Astrocyte of the spinal cord (primary cell): ENCODE measurements around the gene ERFL.

Experiments used
- DNase-seq: peaks from one replicate; pipeline ENCODE4 v3.0.0; 2011; ENCODE audit warnings: low read depth, low spot score
- H3K4me3 ChIP-seq: 2 replicates; pipeline ENCODE4 v1.5.1; 2011; ENCODE audit warnings: low read depth, mild to moderate bottlenecking, low read length, moderate library complexity
- CTCF ChIP-seq: IDR thresholded peaks from 2 replicates; pipeline ENCODE4 v1.5.1; 2012; ENCODE audit warnings: low read depth, mild to moderate bottlenecking, low read length, inconsistent platforms
- in situ Hi-C: cut with HindIII; loops from 2 replicates; pipeline ENCODE4 v1.10.0; 2017; ENCODE audit warnings: low sequenced_read_pairs

The ERFL gene

DNA sequence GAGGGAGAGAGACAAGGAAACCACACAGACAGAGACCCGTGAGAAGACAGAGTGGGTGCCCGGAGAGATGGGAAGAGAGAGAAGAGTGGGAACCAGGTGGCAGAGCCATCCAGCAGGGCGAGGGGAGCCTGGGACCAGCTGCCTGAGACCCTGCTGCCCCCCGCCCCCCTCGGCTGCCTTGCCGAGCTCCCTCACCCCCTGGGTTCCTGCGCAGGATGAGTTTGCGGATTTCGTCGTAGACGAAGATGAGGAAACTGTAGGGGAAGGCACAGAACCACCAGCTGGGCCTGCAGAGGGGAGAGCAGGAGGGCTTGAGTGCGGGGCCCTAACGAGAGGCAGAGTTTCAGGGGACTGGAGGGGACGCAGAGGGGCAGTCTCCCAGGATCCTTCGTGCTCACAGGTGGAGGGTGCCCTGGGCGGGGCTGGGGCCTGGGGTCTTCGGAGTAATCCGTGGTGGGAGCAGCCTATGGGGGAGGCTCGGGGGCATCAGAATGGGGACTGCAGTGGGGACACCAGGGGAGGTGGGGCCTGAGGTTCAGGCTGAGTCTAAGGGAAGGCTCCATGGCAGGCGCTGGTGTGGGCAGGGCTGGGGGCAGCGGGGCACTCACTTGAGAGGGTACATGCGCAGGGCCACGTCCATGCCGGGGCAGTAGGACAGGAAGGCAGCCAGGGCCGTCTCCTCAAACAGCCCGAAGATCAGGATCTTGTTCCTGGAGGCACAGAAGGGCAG, 39.0 kb upstream of the ERFL start:
- in situ Hi-C loops: no loop called here
- no peak overlapping the region for H3K4me3 ChIP-seq
- no peak for DNase-seq
- no peak for TF ChIP-seq CTCF

DNA sequence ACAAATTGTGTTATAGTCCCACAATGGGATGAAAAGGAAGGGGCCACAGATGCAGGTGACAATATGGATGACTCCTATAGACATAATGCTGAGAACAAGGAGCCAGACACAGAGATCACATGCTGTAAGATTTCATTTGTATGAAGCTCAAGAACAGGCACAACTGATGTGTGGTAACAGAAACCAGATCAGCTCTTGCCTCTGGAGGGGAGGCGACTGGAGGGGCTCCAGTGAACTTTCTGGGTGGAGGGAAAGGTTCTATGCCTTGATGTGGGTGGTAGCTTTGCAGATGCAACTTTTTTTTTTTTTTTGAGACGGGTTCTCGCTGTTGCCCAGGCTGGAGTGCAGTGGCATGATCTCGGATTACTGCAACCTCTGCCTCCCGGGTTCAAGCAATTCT, 36.9 kb upstream of the ERFL start:
- TF ChIP-seq CTCF: no peak
- DNase-seq: no peak
- in situ Hi-C loops: no loop called here
- H3K4me3 ChIP-seq: no peak overlapping the region

DNA sequence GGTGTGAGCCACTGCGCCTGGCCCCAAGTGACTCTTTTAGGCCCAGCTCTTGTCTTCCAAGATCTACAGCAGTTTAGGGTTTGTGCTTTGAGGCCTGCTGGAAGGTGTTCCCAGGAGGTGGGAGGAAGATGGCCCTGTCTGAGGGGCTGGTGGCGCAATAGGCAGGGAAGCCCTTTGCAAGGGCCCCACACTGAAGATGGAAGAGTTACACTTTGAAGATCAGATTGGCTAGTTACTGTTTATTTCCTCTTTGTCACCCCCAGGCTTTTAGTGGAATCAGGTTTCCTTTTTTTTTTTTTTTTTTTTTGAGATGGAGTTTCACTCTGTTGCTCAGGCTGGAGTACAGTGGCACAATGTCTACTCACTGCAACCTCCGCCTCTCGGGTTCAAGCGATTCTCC, 32.7 kb upstream of the ERFL start:
- no peak for TF ChIP-seq CTCF
- in situ Hi-C loops: no loop called here
- H3K4me3 ChIP-seq: no peak overlapping the region
- DNase-seq: no peak

DNA sequence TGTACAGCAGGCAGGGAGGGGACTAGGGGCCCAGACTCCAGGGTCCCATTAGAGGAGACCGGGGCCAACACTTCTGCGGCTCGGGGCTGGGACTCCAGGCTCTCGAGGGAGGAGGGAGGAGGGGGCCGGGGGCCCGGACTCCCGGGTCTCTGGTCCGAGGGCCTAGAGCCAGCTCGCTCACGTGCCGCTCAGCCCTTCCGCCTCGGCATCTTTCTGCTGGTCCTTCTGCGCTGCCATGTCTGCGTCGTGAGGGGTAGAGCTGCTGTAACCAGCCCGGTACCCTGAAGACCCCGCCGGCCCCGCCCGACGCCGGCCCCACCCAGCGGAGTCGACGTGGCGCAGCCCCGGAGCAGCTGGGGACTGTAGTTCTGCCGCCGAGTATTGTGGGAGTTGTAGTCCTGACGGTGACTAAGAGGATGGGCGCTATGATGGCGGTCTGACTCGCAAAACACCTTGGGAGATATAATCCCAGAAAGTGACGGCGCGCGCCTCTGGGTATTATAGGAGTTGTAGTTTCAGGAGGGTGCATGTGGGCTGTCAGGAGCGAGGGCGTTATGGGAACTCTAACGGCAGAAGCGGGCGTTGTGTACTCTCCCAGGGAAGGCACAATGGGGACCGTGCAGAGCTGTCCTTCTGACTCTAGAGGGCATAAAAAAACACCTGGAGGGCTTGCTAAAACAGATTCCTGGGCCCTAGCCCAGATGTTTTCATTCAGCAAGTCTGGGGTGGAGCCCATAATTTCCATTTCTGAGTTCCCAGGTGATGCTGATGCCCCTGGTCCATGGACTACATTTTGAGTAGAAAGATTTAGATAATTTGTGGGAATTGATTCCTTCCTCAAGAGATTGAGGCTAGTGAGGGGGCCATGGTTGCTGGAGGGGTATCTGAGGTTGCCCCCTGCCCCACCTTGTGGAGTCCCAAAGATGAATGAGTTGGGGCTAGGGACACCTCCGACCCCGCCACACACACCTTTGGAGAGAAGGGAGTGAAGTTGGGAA, 31.1 kb upstream of the ERFL start, which contains the start of gene RABAC1:
Gene RABAC1 (minus strand): TSS at position 266 of the 998 bp plus-strand sequence. CDS start 29 bp downstream, at position 237.
- peak; percentile 13 for TF ChIP-seq CTCF
- peak; percentile 91 for DNase-seq
- in situ Hi-C loops: no loop called here
- H3K4me3 ChIP-seq: peak within 1 kb of the TSS; percentile 96

DNA sequence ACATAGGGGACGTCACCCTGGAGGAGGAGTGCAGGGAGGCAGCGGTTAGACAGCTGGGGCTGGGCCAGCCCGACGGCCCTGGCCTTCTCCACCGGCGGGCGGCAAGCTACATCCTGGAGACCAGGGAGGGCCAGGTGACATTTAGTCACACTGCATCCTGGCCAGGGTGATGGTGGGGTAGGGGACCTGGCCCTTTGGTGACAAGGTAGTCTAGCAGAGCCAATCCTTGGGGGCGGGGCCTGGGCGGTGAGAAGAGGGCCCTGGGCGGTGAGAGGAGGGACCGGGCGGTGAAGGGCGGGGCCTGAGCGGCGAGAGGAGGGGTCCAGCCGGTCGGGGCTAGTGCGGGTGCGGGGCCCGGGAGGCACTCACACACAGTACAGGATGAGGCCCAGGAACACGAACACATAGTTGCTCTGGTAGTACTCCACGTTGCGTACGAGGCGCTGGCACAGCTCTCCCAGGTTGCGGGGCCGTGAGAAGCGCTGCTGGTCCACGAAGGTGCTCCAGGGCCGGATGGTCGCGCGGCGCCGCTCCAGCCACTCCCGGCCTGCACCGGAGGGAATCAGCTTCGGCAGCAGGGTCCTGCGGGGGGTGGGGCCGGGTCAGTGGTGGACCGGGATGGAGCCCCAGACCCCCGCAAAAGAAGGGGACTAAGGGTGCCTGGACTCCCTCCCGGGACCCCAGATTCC, 30.3 kb upstream of the ERFL start:
- no peak for TF ChIP-seq CTCF
- H3K4me3 ChIP-seq: peak overlapping the region; percentile 96
- peak; percentile 70 for DNase-seq
- in situ Hi-C loops: no loop called here

GRCh38 chr19:41957838-41958366, 29.7 kb upstream of the ERFL start:
- H3K4me3 ChIP-seq: peak overlapping the region; percentile 96
- DNase-seq: peak; percentile 84
- in situ Hi-C loops: no loop called here
- TF ChIP-seq CTCF: peak; percentile 92
